Thoracic aorta (tissue), 2 donors: ENCODE results near the gene NAXE. TPM values are rescaled to one million over a fixed set of nuclear protein-coding genes. Genes with fewer than 3 reads are reported as not detected.

Experiments used
- ATAC-seq: fragments of 150-250 bp; one replicate; pipeline ENCODE4 v1.8.0; 2017; ENCODE audit warnings: low read depth; ENCODE audit not compliant: insufficient number of reproducible peaks, low FRiP score
- DNase-seq: peaks from one replicate; pipeline ENCODE4 v3.0.0-alpha.2; 2020; ENCODE audit warnings: low spot score
- H3K27ac ChIP-seq, 2 donors: fragments of 200-600 bp; sonication (generic); 1 replicate in 1 of 2; 2 replicates in 1 of 2; pipeline ENCODE4 v1.5.1; 2016; ENCODE audit warnings: mild to moderate bottlenecking in 2 of 2, moderate library complexity in 2 of 2
- H3K27me3 ChIP-seq: fragments of 200-600 bp; sonication (generic); replicated peaks from 2 replicates; pipeline ENCODE4 v1.6.0; 2016; ENCODE audit warnings: mild to moderate bottlenecking; ENCODE audit not compliant: insufficient read depth
- H3K36me3 ChIP-seq: fragments of 200-600 bp; sonication (generic); one replicate; pipeline ENCODE4 v1.5.1; 2016
- H3K4me1 ChIP-seq, 2 donors: fragments of 200-600 bp; sonication (generic); 1 replicate in 1 of 2; 2 replicates in 1 of 2; pipeline versions ENCODE4 v1.5.1 to v1.6.0; 2016; ENCODE audit warnings: low read depth in 2 of 2, mild to moderate bottlenecking in 1 of 2; ENCODE audit not compliant: control insufficient read depth in 1 of 2
- H3K4me3 ChIP-seq: fragments of 200-600 bp; sonication (generic); 2 replicates; pipeline ENCODE4 v1.5.1; 2016; ENCODE audit warnings: mild to moderate bottlenecking
- H3K9me3 ChIP-seq: fragments of 200-600 bp; sonication (generic); 2 replicates; pipeline ENCODE4 v1.5.1; 2016
- total RNA-seq, 2 donors: library from RNA; depleted of rRNA; stranded (reverse); fragments of >200 nt; gene quantifications; one replicate each; pipeline versions ENCODE4 v1.1.0 to v1.2.3, GENCODE V29; 2016
- TF ChIP-seq, protein P1 (sequence below): fragments of 200-600 bp; sonication (generic); IDR thresholded peaks from one replicate; pipeline ENCODE4 v1.5.1; 2019; ENCODE audit warnings: antibody characterized with exemption

NAXE gene
- total RNA-seq, 2 donors from 2014 or later = 38.3 to 66.5 TPM

DNA sequence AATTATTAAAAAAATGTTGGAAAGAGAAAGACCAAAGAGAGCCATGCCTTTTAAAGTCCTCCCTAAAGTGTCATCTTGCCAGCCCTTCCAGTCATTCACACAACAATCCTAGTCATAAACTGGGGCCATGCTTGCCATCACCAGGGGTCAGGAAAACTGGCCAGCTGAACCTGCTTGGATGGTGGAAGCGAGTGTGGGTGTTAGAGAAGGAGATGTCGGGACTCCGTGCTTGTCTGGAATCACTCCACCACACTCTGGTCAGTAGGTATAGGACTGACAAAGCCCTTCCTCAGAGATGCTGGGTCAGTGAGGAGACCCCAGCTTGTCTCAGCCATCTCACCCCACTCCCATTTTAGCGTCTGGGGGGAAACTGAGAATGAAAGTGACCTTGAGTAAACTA is 24.4 kb downstream of the NAXE start:
- no peaks in the 10 kb centered on the region for H3K9me3 ChIP-seq
- no peak overlapping the region for H3K4me3 ChIP-seq
- peaks cover 4% of the 10 kb centered on the region for H3K27me3 ChIP-seq
- DNase-seq = no peak
- no peak for ATAC-seq
- no peak overlapping the region for H3K27ac ChIP-seq
- TF ChIP-seq, protein P1, sequence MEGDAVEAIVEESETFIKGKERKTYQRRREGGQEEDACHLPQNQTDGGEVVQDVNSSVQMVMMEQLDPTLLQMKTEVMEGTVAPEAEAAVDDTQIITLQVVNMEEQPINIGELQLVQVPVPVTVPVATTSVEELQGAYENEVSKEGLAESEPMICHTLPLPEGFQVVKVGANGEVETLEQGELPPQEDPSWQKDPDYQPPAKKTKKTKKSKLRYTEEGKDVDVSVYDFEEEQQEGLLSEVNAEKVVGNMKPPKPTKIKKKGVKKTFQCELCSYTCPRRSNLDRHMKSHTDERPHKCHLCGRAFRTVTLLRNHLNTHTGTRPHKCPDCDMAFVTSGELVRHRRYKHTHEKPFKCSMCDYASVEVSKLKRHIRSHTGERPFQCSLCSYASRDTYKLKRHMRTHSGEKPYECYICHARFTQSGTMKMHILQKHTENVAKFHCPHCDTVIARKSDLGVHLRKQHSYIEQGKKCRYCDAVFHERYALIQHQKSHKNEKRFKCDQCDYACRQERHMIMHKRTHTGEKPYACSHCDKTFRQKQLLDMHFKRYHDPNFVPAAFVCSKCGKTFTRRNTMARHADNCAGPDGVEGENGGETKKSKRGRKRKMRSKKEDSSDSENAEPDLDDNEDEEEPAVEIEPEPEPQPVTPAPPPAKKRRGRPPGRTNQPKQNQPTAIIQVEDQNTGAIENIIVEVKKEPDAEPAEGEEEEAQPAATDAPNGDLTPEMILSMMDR = no peak
- peaks cover 2 to 24% of the 10 kb centered on the region in 2 donors for H3K4me1 ChIP-seq
- no peaks in the 10 kb centered on the region for H3K36me3 ChIP-seq

DNA sequence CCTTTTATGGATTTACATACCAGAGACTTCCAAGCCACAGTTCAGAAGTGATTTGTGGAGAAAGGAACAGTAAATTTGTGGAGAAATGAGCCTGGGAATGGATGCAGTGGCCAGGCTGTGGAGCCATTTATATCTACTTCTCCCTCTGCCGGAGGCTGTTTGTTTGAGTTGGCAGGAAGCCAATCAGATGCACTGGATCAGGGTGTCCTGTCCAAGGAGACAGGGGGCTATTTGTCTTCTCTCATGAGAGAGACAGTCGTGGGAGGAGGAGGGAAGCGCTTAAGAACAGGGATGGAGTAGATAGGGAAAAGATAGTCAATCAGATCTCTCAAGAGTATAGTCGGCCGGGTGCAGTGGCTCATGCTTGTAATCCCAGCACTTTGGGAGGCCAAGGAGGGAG is 24.9 kb downstream of the NAXE start:
- TF ChIP-seq, protein P1 = no peak
- DNase-seq (no peak), ATAC-seq (no peak)
- Histone ChIP-seq H3K9me3 (no peaks in the 10 kb centered on the region), H3K4me1 (peaks cover 2 to 24% of the 10 kb centered on the region in 2 donors), H3K27me3 (peaks cover 4% of the 10 kb centered on the region), H3K36me3 (no peaks in the 10 kb centered on the region), H3K27ac (no peak overlapping the region), H3K4me3 (no peak overlapping the region)

DNA sequence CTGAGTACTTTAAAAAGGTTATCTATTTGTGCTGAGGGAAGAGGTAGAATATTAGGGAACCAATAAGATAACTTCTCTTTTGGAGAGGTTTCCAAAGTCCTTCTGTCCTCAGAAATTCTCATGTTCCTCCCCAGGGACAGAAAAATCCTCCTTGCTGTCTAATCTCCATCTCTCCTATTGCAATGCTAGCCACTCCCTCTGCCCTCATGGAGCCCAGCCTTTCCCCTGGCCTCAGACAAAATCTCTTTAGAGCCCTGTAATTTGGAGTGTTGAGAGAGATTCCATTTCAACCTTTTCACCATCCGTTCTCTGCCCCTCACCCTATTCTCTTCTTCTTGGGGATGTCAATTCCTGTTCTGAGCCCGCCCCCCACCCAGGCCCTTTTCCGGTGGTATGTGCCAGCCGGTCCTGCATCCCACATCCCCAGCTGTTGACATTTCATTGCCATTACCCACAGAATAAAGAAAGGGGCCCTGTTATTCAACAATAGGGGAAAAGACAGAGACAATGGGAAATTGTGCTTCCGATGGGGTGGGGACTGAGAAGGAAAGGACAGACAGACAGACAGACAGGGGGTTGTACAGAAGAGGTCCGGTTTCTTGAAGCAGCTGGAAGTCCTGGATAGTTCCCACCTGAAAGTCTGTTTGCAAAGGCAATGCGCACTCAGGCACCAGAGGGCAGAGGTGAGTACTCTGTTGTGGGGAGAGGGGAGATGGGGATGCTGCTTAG is 27.4 kb downstream of the NAXE start, which contains the start of gene HAPLN2:
Gene HAPLN2 (plus strand): TSS at position 563 of the 729 bp plus-strand sequence. CDS start 4,076 bp downstream, outside the sequence.
- H3K27ac ChIP-seq = no peak within 1 kb of the TSS
- ATAC-seq = no peak
- H3K27me3 ChIP-seq = peaks cover 4% of the 10 kb centered on the region

DNA sequence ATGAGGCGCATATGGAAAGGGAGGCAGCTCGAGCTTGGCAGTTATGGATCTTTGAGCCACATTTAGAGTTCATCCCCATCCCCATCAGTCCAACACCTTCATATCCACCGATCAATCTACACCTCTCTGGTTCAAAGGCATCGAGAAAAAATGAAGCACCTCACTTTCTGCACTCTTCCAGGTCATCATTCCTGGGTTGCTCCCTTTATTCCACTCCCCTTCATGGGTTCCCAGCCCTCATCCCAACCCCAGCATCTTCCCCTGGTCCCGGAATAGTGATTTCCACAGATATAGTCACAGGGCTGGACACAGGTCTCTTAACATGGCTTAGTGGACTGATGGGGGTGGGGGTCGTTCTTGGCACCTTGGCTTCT is 28.0 kb downstream of the NAXE start:
- H3K4me1 ChIP-seq = peaks cover 7 to 32% of the 10 kb centered on the region in 2 donors
- no peaks in the 10 kb centered on the region for H3K36me3 ChIP-seq
- peaks cover 4% of the 10 kb centered on the region for H3K27me3 ChIP-seq
- H3K27ac ChIP-seq = no peak overlapping the region
- TF ChIP-seq, protein P1 = no peak
- H3K9me3 ChIP-seq = no peaks in the 10 kb centered on the region
- DNase-seq (no peak), ATAC-seq (no peak)
- H3K4me3 ChIP-seq = no peak overlapping the region

More for the DNA sequence above, 27.4 kb downstream of the NAXE start, which contains the start of gene HAPLN2:
- no peaks in the 10 kb centered on the region for H3K36me3 ChIP-seq
- H3K4me1 ChIP-seq = peaks cover 2 to 28% of the 10 kb centered on the region in 2 donors
- H3K4me3 ChIP-seq = no peak within 1 kb of the TSS
- DNase-seq = no peak
- no peaks in the 10 kb centered on the region for H3K9me3 ChIP-seq
- TF ChIP-seq, protein P1 = no peak

DNA sequence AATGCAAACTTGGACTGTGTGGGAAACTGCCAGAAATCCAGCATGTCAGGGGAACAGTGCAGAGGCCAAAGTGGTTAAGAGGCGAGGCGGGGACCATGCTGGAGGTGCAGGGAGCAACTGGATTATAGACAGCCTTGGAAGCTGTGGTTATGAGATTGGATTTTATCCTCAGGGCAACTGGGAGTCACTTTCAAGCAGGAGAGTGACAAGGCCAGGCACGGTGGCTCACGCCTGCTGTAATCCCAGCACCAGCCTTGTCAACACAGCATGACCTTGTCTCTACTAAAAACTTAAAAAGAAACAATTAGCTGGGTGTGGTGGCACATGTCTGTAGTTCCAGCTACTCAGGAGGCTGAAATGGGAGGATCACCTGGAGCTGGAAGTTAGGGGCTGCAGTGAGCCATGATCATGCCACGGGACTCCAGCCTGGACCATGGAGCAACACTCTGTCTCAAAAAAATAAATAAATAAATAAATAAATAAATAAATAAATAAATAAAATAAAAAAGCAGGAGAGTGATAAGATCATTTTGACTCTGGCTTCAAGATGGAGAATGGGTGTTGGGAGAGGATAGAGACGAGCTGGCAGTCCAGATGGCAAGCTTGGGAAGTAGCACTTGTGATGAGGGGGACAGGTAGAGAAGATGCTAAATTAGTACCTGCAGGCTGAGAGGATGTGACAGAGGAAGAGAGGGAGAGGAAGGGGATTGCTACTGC is 31.2 kb downstream of the NAXE start:
- no peak overlapping the region for H3K27ac ChIP-seq
- no peak for ATAC-seq
- DNase-seq = no peak
- no peak overlapping the region for H3K4me3 ChIP-seq
- peaks cover 13 to 22% of the 10 kb centered on the region in 2 donors for H3K4me1 ChIP-seq
- H3K36me3 ChIP-seq = no peaks in the 10 kb centered on the region
- peaks cover 4% of the 10 kb centered on the region for H3K27me3 ChIP-seq
- TF ChIP-seq, protein P1 = no peak
- H3K9me3 ChIP-seq = no peaks in the 10 kb centered on the region
